ENCODE data around the gene CENATAC.
"Not testable (repeated sequence)": the region's sequence is repeated elsewhere in the genome, so short reads cannot be mapped to it uniquely, and the experiment has no call there.

The CENATAC gene

DNA sequence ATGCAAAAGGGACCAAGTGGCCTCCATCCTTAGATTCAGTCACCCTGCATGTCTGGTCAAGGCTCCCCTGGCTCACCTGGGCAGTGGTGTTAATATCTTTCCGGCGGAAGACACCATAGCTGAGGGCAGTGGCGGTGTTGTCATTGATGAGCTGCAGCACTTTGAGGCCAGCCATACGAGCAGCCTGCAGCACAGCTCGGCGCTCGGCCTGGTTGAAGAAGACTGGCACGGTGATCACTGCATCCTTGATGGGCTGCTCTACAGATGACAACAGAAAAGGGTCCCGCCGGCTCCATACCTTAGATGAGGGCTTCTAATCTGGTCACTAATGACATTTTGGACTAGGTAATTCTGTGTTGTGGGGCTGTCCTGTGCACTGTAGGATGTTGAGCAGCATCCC lies 56.5 kb downstream of the CENATAC start:
- ATAC-seq (no peak), DNase-seq (no peak)

DNA sequence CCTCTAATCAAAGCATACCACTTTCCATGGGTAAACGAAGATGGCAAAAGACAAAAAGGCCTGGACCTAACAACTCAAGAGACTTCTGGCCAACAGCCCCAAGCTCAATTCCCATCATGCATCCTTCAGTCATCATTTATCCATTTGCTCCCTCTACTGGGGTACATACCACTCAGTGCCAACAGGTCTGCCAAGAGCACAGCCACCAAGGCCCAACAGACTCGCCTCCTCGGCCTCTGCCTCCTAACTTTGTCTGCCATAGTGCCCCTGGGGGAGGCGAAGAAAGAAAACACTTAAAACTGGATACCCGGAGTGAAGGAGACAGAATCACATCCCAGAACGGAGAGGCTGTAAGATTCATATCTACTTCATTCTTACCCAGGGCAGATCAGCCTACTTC lies 58.0 kb downstream of the CENATAC start:
- ATAC-seq (no peak), DNase-seq (peak; percentile 19)

DNA sequence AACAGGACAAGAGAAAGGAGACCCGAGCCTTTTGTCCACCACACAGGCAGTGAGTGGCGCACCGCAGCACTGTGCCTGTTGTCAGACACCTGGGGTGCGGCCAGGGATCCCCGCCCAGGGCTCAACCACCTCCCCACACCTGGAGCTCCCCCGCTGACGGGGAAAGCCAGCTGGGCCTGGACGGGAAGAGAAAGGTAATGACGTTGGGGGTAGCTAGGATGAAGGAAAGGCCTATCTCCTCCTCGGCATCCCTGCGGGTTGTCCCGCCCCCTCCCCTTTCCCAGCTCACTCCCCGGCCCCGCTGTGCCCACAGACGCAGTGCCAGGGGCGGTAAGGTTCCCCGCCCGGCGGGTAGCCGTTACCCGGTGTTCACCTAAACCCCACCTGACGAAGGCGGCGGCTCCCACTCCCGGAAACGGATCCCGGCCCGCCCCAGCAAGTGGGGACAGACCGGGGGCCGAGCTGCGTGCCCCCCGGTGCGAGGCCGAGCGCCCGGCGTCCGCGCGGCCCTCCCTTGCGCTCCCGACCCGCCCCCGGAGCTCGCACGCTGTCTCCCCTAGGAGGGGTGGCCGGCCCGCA lies 58.6 kb downstream of the CENATAC start:
- ATAC-seq = peak; percentile 3
- DNase-seq = peak; percentile 43

DNA sequence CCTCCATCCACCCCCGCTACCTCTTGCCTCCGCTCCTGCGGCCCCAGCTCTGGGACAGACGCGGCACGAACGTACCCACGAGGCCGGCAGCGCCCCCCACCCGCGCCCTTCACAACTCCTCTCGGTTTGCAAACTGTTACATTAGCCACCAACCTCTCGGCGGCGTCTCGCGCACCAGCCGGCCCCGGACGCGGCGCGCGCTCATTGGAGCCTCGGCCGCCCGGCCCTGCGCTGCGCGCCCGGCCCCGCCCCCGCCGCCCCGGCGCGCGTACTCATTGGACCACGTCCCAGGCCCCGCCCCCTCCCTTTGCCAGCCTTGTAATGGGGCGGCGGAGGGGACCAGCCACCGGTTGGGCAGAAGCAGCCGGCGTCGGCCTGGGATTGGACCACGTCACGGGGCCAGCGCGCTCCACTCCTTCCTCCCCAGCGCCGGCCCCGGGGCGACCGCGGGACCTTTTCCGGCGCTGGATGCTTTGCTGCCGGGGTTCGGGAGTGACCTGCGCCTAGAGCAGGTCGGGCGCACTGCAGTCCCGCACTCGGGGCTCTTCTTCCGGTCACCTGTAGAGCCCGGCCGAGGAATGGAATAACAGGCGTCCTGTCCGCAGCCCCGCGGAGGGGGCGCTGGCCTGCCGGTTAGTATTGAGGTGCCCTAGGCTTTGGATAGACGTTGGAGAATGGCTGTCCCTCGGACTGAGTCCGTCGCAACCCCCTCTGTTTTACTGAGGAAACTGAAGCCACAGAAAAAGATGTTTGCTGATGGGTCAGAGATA lies 59.2 kb downstream of the CENATAC start, which contains the start of gene HYOU1:
TSS of gene HYOU1 (minus strand) at position 206 of the 770 bp plus-strand sequence. CDS start 1,045 bp downstream, outside the sequence.
- peak; percentile 95 for ATAC-seq
- peak; percentile 100 for DNase-seq

DNA sequence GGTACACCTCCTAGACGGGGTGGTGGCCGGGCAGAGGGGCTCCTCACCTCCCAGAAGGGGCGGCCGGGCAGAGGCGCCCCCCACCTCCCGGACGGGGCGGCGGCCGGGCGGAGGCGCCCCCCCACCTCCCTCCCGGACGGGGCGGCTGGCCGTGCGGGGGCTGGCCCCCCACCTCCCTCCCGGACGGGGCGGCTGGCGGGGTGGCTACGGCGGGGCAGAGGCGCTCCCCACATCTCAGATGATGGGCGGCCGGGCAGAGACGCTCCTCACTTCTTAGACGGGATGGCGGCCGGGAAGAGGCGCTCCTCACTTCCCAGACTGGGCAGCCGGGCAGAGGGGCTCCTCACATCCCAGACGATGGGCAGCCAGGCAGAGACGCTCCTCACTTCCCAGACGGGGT lies 61.2 kb downstream of the CENATAC start:
- ATAC-seq, DNase-seq: not testable (repeated sequence)

DNA sequence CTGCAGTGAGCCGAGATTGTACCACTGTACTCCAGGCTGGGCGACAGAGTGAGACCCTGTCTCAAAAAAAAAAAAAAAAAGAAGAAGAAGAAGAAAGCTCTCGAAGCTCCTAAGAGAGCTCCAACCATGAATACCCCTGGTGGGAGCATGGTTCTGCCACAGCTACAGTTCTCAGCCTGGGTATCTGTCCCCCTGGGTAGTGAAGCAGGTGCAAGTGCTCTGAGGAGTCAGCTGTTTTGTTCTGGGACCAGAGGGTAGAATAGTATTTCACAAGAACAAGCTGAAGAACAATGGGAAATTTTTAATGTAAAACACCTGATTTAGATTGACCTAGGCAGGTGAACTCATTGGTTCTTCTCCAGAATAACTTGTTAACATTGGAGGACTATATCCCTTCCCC lies 63.3 kb downstream of the CENATAC start:
- ATAC-seq (no peak), DNase-seq (no peak)

DNA sequence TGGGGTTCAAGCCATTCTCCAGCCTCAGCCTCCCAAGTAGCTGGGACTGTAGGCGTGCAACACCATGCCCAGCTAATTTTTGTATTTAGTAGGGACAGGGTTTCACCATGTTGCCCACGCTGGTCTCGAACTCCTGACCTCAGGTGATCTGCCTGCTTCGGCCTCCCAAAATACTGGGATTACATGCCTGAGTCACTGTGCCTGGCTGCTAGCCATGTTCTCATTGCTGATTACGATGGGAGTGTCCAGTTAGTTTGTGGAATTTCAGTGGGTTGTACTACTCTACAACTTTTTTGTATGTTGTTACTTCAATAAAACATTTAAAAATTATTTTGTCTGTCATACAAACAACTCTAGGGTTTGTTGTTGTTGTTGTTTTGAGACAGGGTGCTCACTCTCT lies 64.8 kb downstream of the CENATAC start:
- DNase-seq (no peak), ATAC-seq (no peak)

DNA sequence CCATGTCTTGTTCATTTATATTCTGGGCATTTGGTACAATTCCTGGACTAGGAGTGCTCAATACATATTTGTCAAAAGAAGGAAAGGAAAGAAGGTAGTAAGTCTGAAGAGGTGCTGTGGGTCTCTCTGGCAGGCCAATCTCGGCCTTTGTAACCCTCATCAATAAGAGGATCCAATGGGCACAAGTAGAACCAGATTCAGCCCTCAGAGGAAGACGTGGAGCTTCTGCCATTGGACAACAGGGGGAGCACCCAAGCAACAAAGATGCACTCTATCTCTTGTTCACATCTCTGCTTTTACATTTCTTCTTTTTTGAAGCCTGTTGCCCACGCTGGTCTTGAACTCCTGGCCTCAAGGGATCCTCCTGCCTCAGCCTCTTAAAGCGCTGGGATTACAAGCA lies 67.4 kb downstream of the CENATAC start:
- peak; percentile 39 for DNase-seq
- ATAC-seq = peak; percentile 37
